HepG2 (cell line): ENCODE results near the gene PDE4D. TPM values are rescaled to one million over a fixed set of nuclear protein-coding genes. Genes with fewer than 3 reads are reported as not detected.

Source experiments
- ATAC-seq: fragments of 200-7000 bp; cut with Tn5 transposase; 3 replicates; pipeline ENCODE4 v1.9.1; 2020; ENCODE audit warnings: mild to moderate bottlenecking, moderate library complexity
- BruUV-seq: library from RNA; stranded (reverse); fragments of 400-500 nt; replicated peaks from 2 replicates; lab custom pipeline; 2021; lab: Mats Ljungman, UMichigan
- CTCF ChIA-PET: fragments of 300-600 bp; formaldehyde crosslinking; extraction: SDS; loops from one replicate; lab custom pipeline; 2021; ENCODE audit warnings: low total read pairs, inconsistent platforms, low intra/inter-chr PET ratio; lab: Yijun Ruan, JAX
- POLR2A ChIA-PET: fragments of 350-600 bp; sonication (Branson Sonifier 250); formaldehyde crosslinking; loops from one replicate; lab custom pipeline; 2020; ENCODE audit warnings: antibody characterized with exemption, inconsistent platforms; lab: Yijun Ruan, JAX
- DNase-seq: peaks from one replicate; pipeline ENCODE4 v3.0.0-alpha.2; 2015; ENCODE audit warnings: low spot score
- FAIRE-seq: peaks from 3 replicates; lab custom pipeline; 2011; peaks lifted over from hg19 to GRCh38; lab: Jason Lieb, UNC
- H2AFZ ChIP-seq: one replicate; pipeline ENCODE4 v1.6.1; 2011; ENCODE audit warnings: low read length, inconsistent platforms
- H3K27ac ChIP-seq: fragments of 300-600 bp; 3 replicates; pipeline ENCODE4 v1.8.0; 2011; ENCODE audit warnings: mixed run types, mild to moderate bottlenecking, mixed read lengths, low read length, inconsistent platforms; ENCODE audit not compliant: insufficient read depth; ENCODE audit errors: extremely low read length
- H3K27me3 ChIP-seq, 2 experiments: fragments of 200-600 bp in 1 of 2; 2 replicates in 1 of 2; 3 replicates in 1 of 2; pipeline versions ENCODE4 v1.6.0 to v1.8.0; 2011; ENCODE audit warnings: low read length in 2 of 2, mild to moderate bottlenecking in 2 of 2, moderate library complexity in 2 of 2, inconsistent platforms in 1 of 2; ENCODE audit not compliant: insufficient read depth in 2 of 2, control insufficient read depth in 1 of 2
- H3K36me3 ChIP-seq, 2 experiments: fragments of 200-600 bp in 1 of 2; replicated peaks in 1 of 2; 2 replicates in 1 of 2; 3 replicates in 1 of 2; pipeline versions ENCODE4 v1.5.1 to v1.8.0; 2011; ENCODE audit warnings: low read length in 2 of 2, inconsistent platforms in 1 of 2; ENCODE audit not compliant: insufficient read depth in 2 of 2, control insufficient read depth in 1 of 2
- H3K4me1 ChIP-seq: 2 replicates; pipeline ENCODE4 v1.5.1; 2012; ENCODE audit warnings: low read length, inconsistent platforms; ENCODE audit not compliant: insufficient read depth
- H3K4me2 ChIP-seq: 2 replicates; pipeline ENCODE4 v1.6.0; 2011; ENCODE audit warnings: low read depth, low read length, inconsistent platforms
- H3K4me3 ChIP-seq, 3 experiments: fragments of 200-600 bp in 1 of 3; sonication (generic), shearing (Covaris generic) in 1 of 3; replicated peaks in 1 of 3; 2 replicates each; pipeline ENCODE4 v1.5.1; 2011 to 2016; ENCODE audit warnings: low read length in 3 of 3, inconsistent platforms in 2 of 3, low read depth in 2 of 3, mild to moderate bottlenecking in 2 of 3, control low read depth in 1 of 3, mixed read lengths in 1 of 3; ENCODE audit not compliant: insufficient read depth in 1 of 3
- H3K79me2 ChIP-seq: one replicate; pipeline ENCODE4 v1.6.1; 2011; ENCODE audit warnings: low read length, inconsistent platforms; ENCODE audit not compliant: insufficient read depth
- H3K9ac ChIP-seq: 2 replicates; pipeline ENCODE4 v1.6.0; 2011; ENCODE audit warnings: mild to moderate bottlenecking, low read depth, low read length, inconsistent platforms; ENCODE audit not compliant: insufficient read depth
- H3K9me3 ChIP-seq: 2 replicates; pipeline ENCODE4 v1.5.1; 2012; ENCODE audit warnings: mild to moderate bottlenecking, low read length
- H4K20me1 ChIP-seq: 2 replicates; pipeline ENCODE4 v1.6.0; 2011; ENCODE audit warnings: inconsistent platforms, mild to moderate bottlenecking, low read length, moderate library complexity; ENCODE audit not compliant: insufficient read depth
- ARID5B ChIP-seq: IDR thresholded peaks from 2 replicates; pipeline ENCODE4 v1.4.0; 2020; ENCODE audit warnings: mild to moderate bottlenecking, missing genetic modification reagents
- BCL6 ChIP-seq: IDR thresholded peaks from 2 replicates; pipeline ENCODE4 v1.6.1; 2016; ENCODE audit warnings: missing genetic modification reagents, missing compliant biosample characterization
- CENPT ChIP-seq: sonication (generic); formaldehyde crosslinking; IDR thresholded peaks from 2 replicates; pipeline ENCODE4 v1.8.0; 2022; ENCODE audit warnings: low read depth, mild to moderate bottlenecking, moderate library complexity, missing genetic modification reagents
- ELK4 ChIP-seq: sonication (generic); formaldehyde crosslinking; IDR thresholded peaks from 2 replicates; pipeline ENCODE4 v1.9.0; 2021; ENCODE audit warnings: missing genetic modification reagents, borderline replicate concordance
- NCOA2 ChIP-seq: sonication (generic); formaldehyde crosslinking; IDR thresholded peaks from 2 replicates; pipeline ENCODE4 v1.8.0; 2022; ENCODE audit warnings: inconsistent platforms
- SAP130 ChIP-seq: IDR thresholded peaks from 2 replicates; pipeline ENCODE4 v1.6.1; 2016; ENCODE audit warnings: low read depth
- WGBS: methylation state at CpG from one replicate; pipeline ENCODE4 v1.1.6; 2017; ENCODE audit warnings: low lambda C conversion rate; 5-methylcytosine and 5-hydroxymethylcytosine counted together
- in situ Hi-C: cut with HindIII; loops from 2 replicates; pipeline ENCODE4 v1.10.0; 2017; ENCODE audit warnings: low pct_unique_long_range_greater_than_20kb; ENCODE audit not compliant: extremely low pct_ligation_motif_present
- intact Hi-C: fragments of 100-400 bp; cut with micrococcal nuclease; formaldehyde crosslinking; loops from one replicate; pipeline ENCODE4 v1.10.0; 2022; ENCODE audit not compliant: unreplicated experiment
- polyA plus RNA-seq, 8 experiments: library from polyadenylated mRNA; depleted of rRNA in 3 of 8; stranded (reverse) in 7 of 8; unstranded in 1 of 8; fragments of >200 nt; fragmentation: Illumina TruSeq in 4 of 8; extraction: Trizol in 4 of 8; gene quantifications; 2 replicates each; pipeline versions ENCODE4 v1.2.1 to v1.2.3, GENCODE V29; 2011 to 2016; ENCODE audit warnings: low read depth in 4 of 8, missing spikeins in 1 of 8, mixed read lengths in 1 of 8; ENCODE audit not compliant: insufficient read depth in 1 of 8
- total RNA-seq, 5 experiments: library from RNA; depleted of rRNA; stranded (reverse); fragments of >200 nt; fragmentation: Illumina TruSeq; extraction: Trizol; gene quantifications; 2 replicates each; pipeline ENCODE4 v1.2.3, GENCODE V29; 2016; ENCODE audit warnings: low read depth in 1 of 5

PDE4D gene
- total and polyA plus RNA-seq, 2 of the 13 experiments (the other 11 are each of a cell fraction or from before 2014, with no cell fraction given) = 7.0 to 12.2 TPM

GRCh38 chr5:59151162-59151889 is 742.2 kb downstream of the PDE4D start:
- CTCF ChIA-PET = no interaction called here
- POLR2A ChIA-PET = no interaction called here
- Histone ChIP-seq H4K20me1 (no peaks in the 10 kb centered on the region), H3K36me3 (no peaks in the 10 kb centered on the region), H3K4me3 (no peak overlapping the region)
- 56% methylated on average over 3 of the region's 3 CpGs for WGBS
- TF ChIP-seq NCOA2 (CRISPR knock-in tag) = peak; percentile 18; the same call in 1 of the 2 replicates
- TF ChIP-seq BCL6 (CRISPR knock-in tag) = peak; percentile 51
- no peak for TF ChIP-seq ELK4
- TF ChIP-seq CENPT (CRISPR knock-in tag) = no peak
- TF ChIP-seq ARID5B = 0 out of 2 replicates have a peak, but pooled peaks have one; percentile 20
- TF ChIP-seq SAP130 (CRISPR knock-in tag) = 0 out of 2 replicates have a peak, but pooled peaks have one; percentile 20
- TF ChIP-seq, all 625 proteins: peak for 4
- peaks cover 16% of the 10 kb centered on the region for H3K4me1 ChIP-seq
- H3K9ac ChIP-seq = no peak overlapping the region
- H3K27ac ChIP-seq = no peak overlapping the region
- no peaks in the 10 kb centered on the region for H3K9me3 ChIP-seq
- DNase-seq = no peak
- FAIRE-seq = no peak
- no peaks in the 10 kb centered on the region for H3K79me2 ChIP-seq
- ATAC-seq = no peak; the same call in 2 of the 3 replicates
- no TSS peak for BruUV-seq
- H2AFZ ChIP-seq = no peak overlapping the region
- in situ Hi-C loops (no loop called here), intact Hi-C loops (no loop called here)
- H3K4me2 ChIP-seq = no peak overlapping the region
- H3K27me3 ChIP-seq = no peaks in the 10 kb centered on the region
